GM19328 (cell line): ENCODE data around the gene CMBL.

ENCODE experiments used
- ATAC-seq: cut with Tn5 transposase; IDR thresholded peaks from one replicate; pipeline ENCODE4 v1.9.1; 2021; ENCODE audit warnings: mild to moderate bottlenecking, moderate library complexity; ENCODE audit not compliant: unreplicated experiment

CMBL gene

GRCh38 chr5:10310835-10311570 lies 3.3 kb upstream of the CMBL start:
- peak; percentile 52 for ATAC-seq

- ATAC-seq = no peak
Measured at GRCh38 chr5:10310066-10310779, 2.5 kb upstream of the CMBL start.

GRCh38 chr5:10308844-10309243 lies 1.1 kb upstream of the CMBL start:
- no peak for ATAC-seq

- ATAC-seq = no peak
Measured at GRCh38 chr5:10306806-10307205, 896 bp downstream of the CMBL start.

- no peak for ATAC-seq
Measured at GRCh38 chr5:10306114-10306513, 1.6 kb downstream of the CMBL start.

GRCh38 chr5:10304932-10305331 lies 2.8 kb downstream of the CMBL start:
- no peak for ATAC-seq

GRCh38 chr5:10303699-10304170 lies 4.0 kb downstream of the CMBL start:
- no peak for ATAC-seq

GRCh38 chr5:10303201-10303600 lies 4.5 kb downstream of the CMBL start:
- no peak for ATAC-seq

- ATAC-seq = no peak
Measured at GRCh38 chr5:10301842-10302610, 5.7 kb downstream of the CMBL start.

- no peak for ATAC-seq
Measured at GRCh38 chr5:10301266-10301665, 6.4 kb downstream of the CMBL start.

GRCh38 chr5:10300246-10300645 lies 7.5 kb downstream of the CMBL start:
- ATAC-seq = no peak

- no peak for ATAC-seq
Measured at GRCh38 chr5:10297646-10298204, 10.0 kb downstream of the CMBL start.

GRCh38 chr5:10295619-10296326 lies 11.9 kb downstream of the CMBL start:
- no peak for ATAC-seq

- ATAC-seq = no peak
Measured at GRCh38 chr5:10293907-10294662, 13.6 kb downstream of the CMBL start.

GRCh38 chr5:10291692-10292339 lies 15.9 kb downstream of the CMBL start:
- no peak for ATAC-seq

GRCh38 chr5:10290438-10290837 lies 17.3 kb downstream of the CMBL start:
- ATAC-seq = no peak

- ATAC-seq = no peak
Measured at GRCh38 chr5:10289991-10290390, 17.7 kb downstream of the CMBL start.

- ATAC-seq = no peak
Measured at GRCh38 chr5:10289353-10289752, 18.3 kb downstream of the CMBL start.

GRCh38 chr5:10288592-10289219 lies 19.0 kb downstream of the CMBL start:
- no peak for ATAC-seq
